ENCODE results near the gene CRX. TPM values are rescaled to one million over a fixed set of nuclear protein-coding genes. Genes with fewer than 3 reads are reported as not detected.

CRX gene
- total and polyA plus RNA-seq, 2 of the 13 experiments (the other 11 are each of a cell fraction or from before 2014, with no cell fraction given) = not detected

GRCh38 chr19:47886010-47886559 lies 64.3 kb downstream of the CRX start, which contains the start of gene SULT2A1 (continued):
- peak; percentile 75; the same call in 1 of the 2 replicates for TF ChIP-seq CREM (IDR thresholded peaks at IDR 0.05)
- TF ChIP-seq CREM (CRISPR knock-in tag; IDR thresholded peaks at IDR 0.05) = no peak
- no peak for TF ChIP-seq FOXP1 (IDR thresholded peaks at IDR 0.05)
- peak; percentile 91 for TF ChIP-seq FOXP1 (CRISPR knock-in tag; IDR thresholded peaks at IDR 0.05)
- TF ChIP-seq ZNF567 (CRISPR knock-in tag; IDR thresholded peaks at IDR 0.05; ENCODE audit: borderline replicate concordance) = no peak
- TF ChIP-seq AHR (CRISPR knock-in tag; IDR thresholded peaks at IDR 0.05) = no peak
- TF ChIP-seq SALL1 (CRISPR knock-in tag; IDR thresholded peaks at IDR 0.05) = peak; percentile 95
- no peak for TF ChIP-seq MLXIP (CRISPR knock-in tag; IDR thresholded peaks at IDR 0.05; ENCODE audit: borderline replicate concordance)
- TF ChIP-seq SPEN (CRISPR knock-in tag; IDR thresholded peaks at IDR 0.05; ENCODE audit: low read depth) = peak; percentile 62; the same call in 1 of the 2 replicates
- TF ChIP-seq ZNF766 (CRISPR knock-in tag; IDR thresholded peaks at IDR 0.05; ENCODE audit: borderline replicate concordance) = no peak
- peak; percentile 81 for TF ChIP-seq TFAP4 (IDR thresholded peaks at IDR 0.05; ENCODE audit: borderline replicate concordance, low read depth)
- peak; percentile 73 for TF ChIP-seq ZBTB7B (CRISPR knock-in tag; IDR thresholded peaks at IDR 0.05)
- no peak for TF ChIP-seq ZNF562 (CRISPR knock-in tag; IDR thresholded peaks at IDR 0.05; ENCODE audit: borderline replicate concordance)
- TF ChIP-seq PAXIP1 (CRISPR knock-in tag; conservative IDR thresholded peaks at IDR 0.05) = peak; percentile 97
- no peak for TF ChIP-seq ZNF142 (CRISPR knock-in tag; IDR thresholded peaks at IDR 0.05)
- TF ChIP-seq ZNF761 (CRISPR knock-in tag; conservative IDR thresholded peaks at IDR 0.05) = no peak

Measured in HepG2 (cell line).